Stomach (tissue), 4 donors: Measurements from ENCODE around the gene ZNF638.

Source experiments
- EP300 ChIP-seq: sonication (generic); formaldehyde crosslinking; IDR thresholded peaks from one replicate; pipeline ENCODE4 v1.6.1; 2017; ENCODE audit warnings: antibody characterized with exemption
- TF ChIP-seq, protein P1 (sequence below), 7 experiments: fragments of 450-650 bp in 4 of 7; fragments of 200-600 bp in 3 of 7; sonication (generic) in 3 of 7; IDR thresholded peaks; one replicate each; pipeline ENCODE4 v1.5.1; 2016 to 2019; ENCODE audit warnings: antibody characterized with exemption in 7 of 7, control low read depth in 2 of 7, mild to moderate bottlenecking in 1 of 7

DNA sequence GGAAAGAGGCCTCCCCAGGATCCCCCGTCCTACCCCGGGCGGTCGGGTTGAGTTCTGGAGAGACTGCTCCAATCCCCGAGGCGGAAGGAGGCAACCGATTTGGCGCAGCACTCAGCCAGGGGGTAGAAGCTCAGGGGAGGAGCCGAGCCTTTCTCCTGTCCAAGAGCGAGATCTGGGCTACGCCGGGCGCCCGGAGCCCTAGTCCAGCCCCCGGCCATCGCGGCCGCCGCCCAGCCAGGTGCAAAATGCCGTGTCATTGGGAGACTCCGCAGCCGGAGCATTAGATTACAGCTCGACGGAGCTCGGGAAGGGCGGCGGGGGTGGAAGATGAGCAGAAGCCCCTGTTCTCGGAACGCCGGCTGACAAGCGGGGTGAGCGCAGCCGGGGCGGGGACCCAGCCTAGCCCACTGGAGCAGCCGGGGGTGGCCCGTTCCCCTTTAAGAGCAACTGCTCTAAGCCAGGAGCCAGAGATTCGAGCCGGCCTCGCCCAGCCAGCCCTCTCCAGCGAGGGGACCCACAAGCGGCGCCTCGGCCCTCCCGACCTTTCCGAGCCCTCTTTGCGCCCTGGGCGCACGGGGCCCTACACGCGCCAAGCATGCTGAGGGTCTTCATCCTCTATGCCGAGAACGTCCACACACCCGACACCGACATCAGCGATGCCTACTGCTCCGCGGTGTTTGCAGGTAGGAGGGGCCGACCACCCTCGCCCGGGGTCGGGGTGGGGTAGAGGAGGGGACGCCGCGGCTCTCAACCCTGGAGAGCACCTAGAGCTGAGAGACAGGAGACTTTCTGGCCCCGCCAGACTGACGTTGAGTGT lies 122.0 kb downstream of the ZNF638 start, which contains the start of gene DYSF:
- TF ChIP-seq, protein P1, sequence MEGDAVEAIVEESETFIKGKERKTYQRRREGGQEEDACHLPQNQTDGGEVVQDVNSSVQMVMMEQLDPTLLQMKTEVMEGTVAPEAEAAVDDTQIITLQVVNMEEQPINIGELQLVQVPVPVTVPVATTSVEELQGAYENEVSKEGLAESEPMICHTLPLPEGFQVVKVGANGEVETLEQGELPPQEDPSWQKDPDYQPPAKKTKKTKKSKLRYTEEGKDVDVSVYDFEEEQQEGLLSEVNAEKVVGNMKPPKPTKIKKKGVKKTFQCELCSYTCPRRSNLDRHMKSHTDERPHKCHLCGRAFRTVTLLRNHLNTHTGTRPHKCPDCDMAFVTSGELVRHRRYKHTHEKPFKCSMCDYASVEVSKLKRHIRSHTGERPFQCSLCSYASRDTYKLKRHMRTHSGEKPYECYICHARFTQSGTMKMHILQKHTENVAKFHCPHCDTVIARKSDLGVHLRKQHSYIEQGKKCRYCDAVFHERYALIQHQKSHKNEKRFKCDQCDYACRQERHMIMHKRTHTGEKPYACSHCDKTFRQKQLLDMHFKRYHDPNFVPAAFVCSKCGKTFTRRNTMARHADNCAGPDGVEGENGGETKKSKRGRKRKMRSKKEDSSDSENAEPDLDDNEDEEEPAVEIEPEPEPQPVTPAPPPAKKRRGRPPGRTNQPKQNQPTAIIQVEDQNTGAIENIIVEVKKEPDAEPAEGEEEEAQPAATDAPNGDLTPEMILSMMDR (IDR thresholded peaks at IDR 0.05) = no peak
- no peak for TF ChIP-seq EP300
